HepG2 (cell line): ENCODE measurements around the gene GAS2L2.

Experiments used
- CTCF ChIP-seq: sonication (generic); formaldehyde crosslinking; IDR thresholded peaks from 2 replicates; pipeline ENCODE4 v1.5.0; 2020; ENCODE audit warnings: mild to moderate bottlenecking, missing genetic modification reagents, moderate library complexity
- POLR2A ChIP-seq, 2 experiments: IDR thresholded peaks; 2 replicates each; pipeline ENCODE4 v1.6.1; 2011; ENCODE audit warnings: low read depth in 2 of 2, low read length in 2 of 2, mild to moderate bottlenecking in 1 of 2, moderate library complexity in 1 of 2; ENCODE audit not compliant: insufficient read depth in 1 of 2
- POLR2AphosphoS5 ChIP-seq: IDR thresholded peaks from 2 replicates; pipeline ENCODE4 v1.6.1; 2012; ENCODE audit warnings: low read depth, low read length
- RFXAP ChIP-seq: sonication (generic); formaldehyde crosslinking; IDR thresholded peaks from 2 replicates; pipeline ENCODE4 v1.4.0; 2020; ENCODE audit warnings: missing genetic modification reagents, borderline replicate concordance
- SKIL ChIP-seq: sonication (generic); formaldehyde crosslinking; IDR thresholded peaks from 2 replicates; pipeline ENCODE4 v1.8.0; 2022; ENCODE audit warnings: missing genetic modification reagents, mild to moderate bottlenecking, moderate library complexity, borderline replicate concordance
- SNRNP70 ChIP-seq: fragments of 200-400 bp; formaldehyde crosslinking; IDR thresholded peaks from 2 replicates; pipeline ENCODE4 v1.6.1; 2017; ENCODE audit warnings: mild to moderate bottlenecking, low read depth, low read length, moderate library complexity
- TAF15 ChIP-seq: fragments of 200-400 bp; formaldehyde crosslinking; IDR thresholded peaks from one replicate; pipeline ENCODE4 v1.6.1; 2018; ENCODE audit warnings: mild to moderate bottlenecking, low read depth, low read length; ENCODE audit not compliant: poor library complexity, severe bottlenecking
- UBTF ChIP-seq: sonication (generic); formaldehyde crosslinking; IDR thresholded peaks from 2 replicates; pipeline ENCODE4 v1.4.0; 2020; ENCODE audit warnings: mild to moderate bottlenecking, missing genetic modification reagents
- ZFP36 ChIP-seq: fragments of 150-350 bp; IDR thresholded peaks from 2 replicates; pipeline ENCODE4 v1.6.1; 2018; ENCODE audit warnings: borderline replicate concordance, low read length, low read depth; ENCODE audit not compliant: partially characterized antibody
- ZNF124 ChIP-seq: sonication (generic); formaldehyde crosslinking; IDR thresholded peaks from 2 replicates; pipeline ENCODE4 v1.4.0; 2020; ENCODE audit warnings: missing genetic modification reagents

GRCh38 chr17:35744830-35745229 is 8.2 kb downstream of the GAS2L2 start:
- TF ChIP-seq POLR2A (IDR thresholded peaks at IDR 0.05; ENCODE audit: insufficient read depth in 1 of 2, low read depth in 2 of 2, low read length in 2 of 2) (no peak), TAF15 (no peak), CTCF (CRISPR knock-in tag) (no peak), UBTF (no peak), POLR2AphosphoS5 (no peak), RFXAP (no peak), ZNF124 (CRISPR knock-in tag) (no peak), ZFP36 (no peak), SKIL (CRISPR knock-in tag) (no peak), SNRNP70 (no peak)
